GM10847 (cell line): ENCODE results near the gene DHRS2.

Source experiments
- POLR2A ChIP-seq: IDR thresholded peaks from 2 replicates; pipeline ENCODE4 v1.6.1; 2011; ENCODE audit not compliant: insufficient read length; ENCODE audit errors: extremely low read depth

DHRS2 gene, protein sequence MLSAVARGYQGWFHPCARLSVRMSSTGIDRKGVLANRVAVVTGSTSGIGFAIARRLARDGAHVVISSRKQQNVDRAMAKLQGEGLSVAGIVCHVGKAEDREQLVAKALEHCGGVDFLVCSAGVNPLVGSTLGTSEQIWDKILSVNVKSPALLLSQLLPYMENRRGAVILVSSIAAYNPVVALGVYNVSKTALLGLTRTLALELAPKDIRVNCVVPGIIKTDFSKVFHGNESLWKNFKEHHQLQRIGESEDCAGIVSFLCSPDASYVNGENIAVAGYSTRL

DNA sequence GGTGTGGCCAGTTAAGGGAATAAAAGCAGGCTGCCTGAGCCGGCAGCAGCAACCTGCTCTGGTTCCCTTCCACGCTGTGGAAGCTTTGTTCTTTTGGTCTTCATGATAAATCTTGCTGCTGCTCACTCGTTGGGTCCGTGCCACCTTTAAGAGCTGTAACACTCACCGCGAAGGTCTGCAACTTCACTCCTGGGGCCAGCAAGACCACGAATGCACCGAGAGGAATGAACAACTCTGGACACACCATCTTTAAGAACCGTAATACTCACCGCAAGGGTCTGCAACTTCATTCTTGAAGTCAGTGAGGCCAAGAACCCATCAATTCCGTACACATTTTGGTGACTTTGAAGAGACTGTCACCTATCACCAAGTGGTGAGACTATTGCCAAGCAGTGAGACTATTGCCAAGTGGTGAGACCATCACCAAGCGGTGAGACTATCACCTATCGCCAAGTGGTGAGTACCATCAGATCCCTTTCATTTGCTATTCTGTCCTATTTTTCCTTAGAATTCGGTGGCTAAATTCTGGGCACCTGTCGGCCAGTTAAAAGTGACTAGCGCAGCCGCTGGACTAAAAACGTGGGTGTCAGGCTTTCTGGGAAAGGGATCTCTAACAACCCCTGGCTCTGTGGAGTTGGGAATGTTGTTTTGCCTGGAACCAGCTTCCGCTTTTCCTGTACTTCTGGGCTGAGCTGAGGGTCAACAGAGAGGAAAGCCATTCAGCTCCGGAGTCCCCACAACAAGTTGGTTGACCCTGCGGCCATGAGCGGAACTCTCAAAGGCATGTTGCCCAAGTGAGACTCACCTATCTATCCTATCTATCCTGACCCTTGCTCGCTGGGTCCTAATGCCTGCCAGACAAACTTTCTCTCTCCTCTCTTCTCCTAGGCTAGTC lies at the start of gene DHRS2:
Gene DHRS2 (plus strand): TSS at position 48 of the 895 bp plus-strand sequence. CDS start 2,501 bp downstream, outside the sequence.
- no peak for TF ChIP-seq POLR2A

DNA sequence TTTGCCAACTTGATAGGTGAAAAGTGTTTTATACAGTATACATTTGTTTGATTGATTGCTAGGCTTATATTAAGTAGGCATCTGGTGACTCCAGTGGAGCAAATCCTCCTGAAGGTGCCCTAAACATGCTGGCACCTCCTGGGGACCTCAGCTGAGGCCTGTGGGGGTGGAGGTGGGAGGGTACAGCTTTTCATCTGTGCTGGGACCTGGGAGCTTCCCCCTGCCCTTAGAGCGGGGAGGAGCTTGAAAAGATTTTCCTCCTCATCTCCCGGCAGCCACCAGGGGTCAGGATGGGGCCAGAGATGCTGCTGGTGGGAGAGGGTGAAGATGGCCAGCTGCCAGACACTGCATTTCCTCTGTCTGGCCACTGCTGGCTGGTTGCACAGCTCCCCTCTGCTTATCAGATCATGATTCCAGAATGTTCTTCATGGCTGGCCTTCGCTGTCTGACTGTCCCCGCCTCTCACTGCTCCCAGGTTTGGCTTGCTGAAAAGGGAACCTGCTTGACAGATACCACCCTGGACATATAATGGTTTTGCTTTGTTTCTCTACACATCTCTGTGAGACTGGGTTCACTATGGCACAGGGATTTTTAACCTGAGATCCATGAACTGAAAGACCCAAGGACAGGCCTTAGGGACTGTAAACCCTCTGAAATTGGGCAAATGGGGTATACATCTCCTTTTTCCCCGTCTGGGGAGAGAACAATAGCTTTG lies 47.1 kb upstream of the DHRS2 start:
- no peak for TF ChIP-seq POLR2A

DNA sequence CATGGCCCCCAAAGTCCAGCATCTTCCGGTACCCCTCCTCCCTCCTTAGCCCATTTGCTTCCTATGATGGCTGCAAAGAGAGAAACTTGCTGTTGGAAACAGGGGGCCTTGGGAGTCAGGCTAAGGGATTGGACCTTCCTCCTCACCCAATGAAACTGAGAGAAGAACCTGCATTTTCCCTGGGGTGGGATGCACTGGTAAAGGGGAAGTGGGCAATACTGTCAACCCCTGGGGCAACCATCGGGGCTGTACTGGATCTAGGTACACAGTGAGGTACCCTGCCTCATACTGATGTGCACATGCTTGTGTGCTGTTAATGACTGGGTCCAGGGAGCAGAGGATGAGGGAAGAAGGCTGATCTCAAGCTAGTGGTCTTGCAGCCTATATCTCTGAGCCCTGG lies 46.6 kb upstream of the DHRS2 start:
- TF ChIP-seq POLR2A: no peak

- no peak for TF ChIP-seq POLR2A
These were observed 46.0 kb upstream of the DHRS2 start for GRCh38 chr14:23590198-23590597.

DNA sequence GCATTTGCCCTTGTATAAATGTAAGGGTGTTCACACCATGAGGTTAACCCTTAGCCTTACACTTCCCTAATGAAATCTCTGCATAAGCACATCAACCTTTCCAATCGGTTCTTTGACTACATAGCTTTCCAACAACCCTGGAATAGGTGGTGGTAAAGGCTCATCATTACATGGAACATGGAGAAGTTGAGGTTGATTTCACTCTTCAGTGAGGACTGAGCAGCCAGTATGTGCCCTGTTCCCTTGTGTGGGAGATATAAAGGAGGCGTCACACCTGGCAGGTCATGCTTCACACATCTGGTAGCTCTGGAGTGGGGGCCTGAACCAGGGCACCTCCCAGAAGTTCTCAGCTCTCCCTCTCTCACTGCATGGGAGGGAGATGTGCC lies 35.8 kb upstream of the DHRS2 start:
- TF ChIP-seq POLR2A: no peak

DNA sequence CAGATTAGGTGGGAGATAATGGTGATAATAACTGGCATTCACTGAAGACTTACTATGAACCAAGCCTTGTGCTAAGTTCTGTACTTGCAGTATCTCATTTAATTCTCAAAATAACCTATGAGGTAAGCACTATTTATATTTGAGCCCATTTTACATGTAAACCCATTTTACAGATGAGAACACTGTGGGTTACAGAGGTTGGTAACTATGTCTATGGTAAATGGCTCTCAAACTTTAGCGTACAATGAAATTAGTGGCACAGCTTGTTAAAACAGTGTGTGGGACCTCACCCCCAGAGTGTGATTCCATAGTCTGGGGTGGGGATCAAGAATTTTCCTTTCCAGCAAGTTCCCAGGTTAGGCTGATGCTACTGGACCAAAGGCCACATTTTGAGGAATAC lies 35.4 kb upstream of the DHRS2 start:
- TF ChIP-seq POLR2A: no peak

DNA sequence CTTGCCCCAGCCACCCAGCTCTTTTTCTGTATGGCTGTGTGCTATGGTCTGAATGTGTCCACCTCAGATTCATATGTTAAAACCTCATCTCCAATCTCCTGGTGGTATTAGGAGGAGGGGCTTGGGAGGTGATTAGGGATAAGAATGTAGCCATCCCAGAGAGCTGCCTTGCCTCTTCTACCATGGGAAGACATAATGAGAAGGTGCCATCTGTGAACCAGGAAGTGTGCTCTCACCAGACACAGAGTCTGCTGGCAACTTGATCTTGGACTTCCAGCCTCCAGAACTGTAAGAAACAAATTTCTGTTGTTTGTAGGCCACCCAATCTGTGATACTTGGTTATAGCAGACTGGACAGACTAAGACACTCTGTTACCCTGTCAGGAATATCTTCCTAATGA lies 34.7 kb upstream of the DHRS2 start:
- no peak for TF ChIP-seq POLR2A

DNA sequence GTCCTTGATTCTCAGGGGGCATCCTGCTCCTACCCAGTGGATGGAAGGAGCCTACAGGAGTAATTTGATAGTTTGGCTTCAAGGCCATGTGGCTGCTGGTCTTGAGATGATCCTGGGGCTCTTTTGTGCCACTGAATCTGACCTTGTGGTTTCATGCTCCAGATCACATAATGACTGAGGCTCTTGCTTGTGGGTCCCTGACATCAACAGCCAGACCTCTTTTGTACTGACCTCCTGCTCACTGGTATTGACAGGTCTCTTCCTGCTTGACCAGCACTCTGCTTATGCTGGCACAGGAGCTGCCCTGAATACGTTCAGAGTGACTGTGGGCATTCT lies 34.4 kb upstream of the DHRS2 start:
- TF ChIP-seq POLR2A: no peak

- no peak for TF ChIP-seq POLR2A
These were observed 33.7 kb upstream of the DHRS2 start for GRCh38 chr14:23602181-23603095.

DNA sequence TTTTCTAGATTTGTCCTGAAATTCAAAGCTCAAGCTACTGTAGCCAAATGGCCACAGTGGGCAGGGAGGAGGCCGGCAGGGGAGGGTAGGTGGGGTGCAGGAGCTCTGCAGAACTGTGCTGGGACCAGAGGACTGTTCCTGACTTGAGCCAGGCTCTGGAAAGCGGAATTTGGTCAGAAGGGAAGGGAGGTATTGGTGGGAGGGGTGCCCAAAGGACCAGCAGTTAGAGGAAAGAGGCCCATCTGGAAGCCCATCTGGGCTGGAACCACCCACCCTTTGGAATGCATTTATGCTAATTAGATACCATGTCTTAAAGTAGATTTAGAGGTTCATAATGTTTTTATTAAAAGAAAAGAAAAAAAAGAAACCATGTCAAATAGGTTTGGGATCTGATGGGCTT lies 33.1 kb upstream of the DHRS2 start:
- TF ChIP-seq POLR2A: no peak

- no peak for TF ChIP-seq POLR2A
These were observed 32.0 kb upstream of the DHRS2 start for GRCh38 chr14:23604148-23604547.

GRCh38 chr14:23604675-23605170 lies 31.4 kb upstream of the DHRS2 start:
- TF ChIP-seq POLR2A: no peak

DNA sequence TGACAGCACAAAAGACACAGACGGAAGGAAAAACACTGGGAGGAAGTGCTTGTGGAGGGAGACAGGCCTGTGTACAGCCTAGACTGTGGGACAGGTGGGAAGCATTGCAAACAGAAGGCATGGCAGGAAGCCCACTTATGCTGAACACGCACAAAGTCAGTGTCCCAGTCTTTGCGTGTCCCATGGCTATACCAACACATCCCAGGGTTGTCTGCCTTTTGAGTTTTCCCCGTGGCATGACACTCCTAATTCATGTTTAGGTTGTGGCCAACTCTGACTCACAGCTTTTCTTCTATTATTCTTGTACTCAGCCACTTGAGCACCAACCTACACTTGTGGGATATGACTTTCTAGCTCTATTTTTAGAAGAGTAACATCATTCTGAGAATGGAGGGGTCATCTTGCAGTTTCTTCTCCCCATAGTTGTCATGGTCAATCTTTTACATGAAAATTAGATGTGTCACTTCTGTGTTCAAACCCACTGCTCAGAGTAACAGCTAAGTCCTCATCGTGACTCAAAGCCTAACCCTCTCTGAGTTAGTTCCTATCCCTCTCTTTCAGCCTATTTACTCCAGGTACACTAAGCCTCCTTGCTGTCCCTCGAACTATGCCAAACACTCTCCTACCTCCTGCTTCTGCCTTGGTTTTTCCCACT lies 30.1 kb upstream of the DHRS2 start:
- TF ChIP-seq POLR2A: no peak

GRCh38 chr14:23608454-23608853 lies 27.7 kb upstream of the DHRS2 start:
- no peak for TF ChIP-seq POLR2A

DNA sequence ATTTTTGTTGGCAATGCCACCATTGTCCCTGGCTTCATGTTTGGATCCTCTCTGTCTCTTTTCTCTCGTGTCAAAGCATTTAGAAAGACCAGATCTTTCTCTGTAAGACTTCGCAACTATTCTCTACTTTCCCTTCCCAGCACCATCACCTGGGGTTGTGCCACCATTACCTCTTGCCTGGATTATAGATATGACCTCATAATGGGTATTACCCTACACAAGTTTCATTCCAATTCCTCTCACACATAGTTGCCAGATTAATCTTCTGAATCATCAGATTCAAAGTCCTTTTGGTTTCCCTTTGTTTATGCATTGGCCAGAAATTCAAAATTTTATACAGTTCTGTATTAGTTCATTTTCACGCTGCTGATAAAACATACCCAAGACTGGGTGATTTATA lies 27.2 kb upstream of the DHRS2 start:
- no peak for TF ChIP-seq POLR2A
